GM10266 (cell line): ENCODE results near the gene INTS4.
"Not testable (repeated sequence)": the region's sequence is repeated elsewhere in the genome, so short reads cannot be mapped to it uniquely, and the experiment has no call there.

ENCODE experiments used
- DNase-seq: peaks from one replicate; pipeline ENCODE4 v3.0.0; 2012; ENCODE audit errors: extremely low spot score
- CTCF ChIP-seq: IDR thresholded peaks from 2 replicates; pipeline ENCODE4 v1.5.1; 2012; ENCODE audit warnings: mild to moderate bottlenecking, low read depth; ENCODE audit not compliant: control insufficient read depth, insufficient read depth; ENCODE audit errors: missing control alignments

Gene INTS4

GRCh38 chr11:78009062-78009461 is 14.6 kb upstream of the INTS4 start:
- no peak for DNase-seq
- TF ChIP-seq CTCF = no peak

GRCh38 chr11:78000193-78000592 is 5.7 kb upstream of the INTS4 start:
- TF ChIP-seq CTCF = peak; percentile 71
- peak; percentile 51 for DNase-seq

GRCh38 chr11:77999446-78000030 is 5.1 kb upstream of the INTS4 start:
- DNase-seq = no peak
- TF ChIP-seq CTCF = no peak

- TF ChIP-seq CTCF = no peak
Observed at GRCh38 chr11:77993902-77994301, 566 bp downstream of the INTS4 start.

GRCh38 chr11:77990981-77991380 is 3.5 kb downstream of the INTS4 start:
- TF ChIP-seq CTCF = no peak
- DNase-seq = no peak

More at GRCh38 chr11:77993902-77994301, 566 bp downstream of the INTS4 start:
- DNase-seq = no peak

- DNase-seq = not testable (repeated sequence)
Observed at GRCh38 chr11:77986456-77986855, 8.0 kb downstream of the INTS4 start.

- DNase-seq = no peak
- TF ChIP-seq CTCF = no peak
Observed at GRCh38 chr11:77981346-77981947, 13.0 kb downstream of the INTS4 start.

GRCh38 chr11:77968337-77968736 is 26.1 kb downstream of the INTS4 start:
- no peak for DNase-seq
- TF ChIP-seq CTCF = no peak
